ENCODE measurements around the gene KCMF1.

DNA sequence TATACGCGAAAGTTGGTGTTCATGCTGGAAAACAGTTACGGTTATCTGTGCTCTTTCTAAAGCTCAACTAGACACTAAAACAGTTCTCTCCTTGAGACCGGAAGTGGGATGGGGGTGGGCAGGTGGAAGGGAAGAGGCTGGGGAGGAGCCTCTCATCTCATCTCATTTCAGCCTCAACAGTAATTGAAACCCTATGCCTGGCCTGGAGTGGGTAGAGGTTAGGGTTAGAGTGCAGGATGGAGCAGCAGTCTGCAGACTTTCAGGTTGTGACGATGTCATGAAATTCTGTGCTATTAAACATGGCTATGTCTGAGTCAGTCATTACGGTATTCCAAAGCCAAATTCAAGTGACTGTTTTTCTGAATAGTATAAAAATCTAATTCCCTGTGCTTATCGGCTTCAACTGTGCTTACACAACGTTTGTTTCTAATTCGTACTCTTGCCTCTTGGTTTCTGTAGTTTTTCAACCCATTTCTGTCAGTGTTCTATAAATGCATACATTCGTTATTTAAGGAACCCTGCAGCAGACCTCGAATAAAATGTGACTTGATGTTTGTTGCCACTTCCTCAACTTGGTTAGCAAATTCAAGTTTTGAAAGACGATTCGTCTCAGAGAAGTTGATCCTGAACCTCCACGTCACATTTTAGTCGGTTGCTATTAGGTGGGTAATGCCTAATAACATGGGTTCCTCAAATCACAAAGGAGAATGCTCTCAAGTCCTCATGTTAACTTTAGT is 86.4 kb downstream of the KCMF1 start:
- TF ChIP-seq, protein P1, sequence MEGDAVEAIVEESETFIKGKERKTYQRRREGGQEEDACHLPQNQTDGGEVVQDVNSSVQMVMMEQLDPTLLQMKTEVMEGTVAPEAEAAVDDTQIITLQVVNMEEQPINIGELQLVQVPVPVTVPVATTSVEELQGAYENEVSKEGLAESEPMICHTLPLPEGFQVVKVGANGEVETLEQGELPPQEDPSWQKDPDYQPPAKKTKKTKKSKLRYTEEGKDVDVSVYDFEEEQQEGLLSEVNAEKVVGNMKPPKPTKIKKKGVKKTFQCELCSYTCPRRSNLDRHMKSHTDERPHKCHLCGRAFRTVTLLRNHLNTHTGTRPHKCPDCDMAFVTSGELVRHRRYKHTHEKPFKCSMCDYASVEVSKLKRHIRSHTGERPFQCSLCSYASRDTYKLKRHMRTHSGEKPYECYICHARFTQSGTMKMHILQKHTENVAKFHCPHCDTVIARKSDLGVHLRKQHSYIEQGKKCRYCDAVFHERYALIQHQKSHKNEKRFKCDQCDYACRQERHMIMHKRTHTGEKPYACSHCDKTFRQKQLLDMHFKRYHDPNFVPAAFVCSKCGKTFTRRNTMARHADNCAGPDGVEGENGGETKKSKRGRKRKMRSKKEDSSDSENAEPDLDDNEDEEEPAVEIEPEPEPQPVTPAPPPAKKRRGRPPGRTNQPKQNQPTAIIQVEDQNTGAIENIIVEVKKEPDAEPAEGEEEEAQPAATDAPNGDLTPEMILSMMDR (IDR thresholded peaks at IDR 0.05), result no peak
- no peak for TF ChIP-seq POLR2A (IDR thresholded peaks at IDR 0.05)
